Esophagus squamous epithelium (tissue), 5 donors: ENCODE data around the gene BAZ2B. TPM values are rescaled to one million over a fixed set of nuclear protein-coding genes. Genes with fewer than 3 reads are reported as not detected.

Experiments used
- DNase-seq: peaks from one replicate; lab custom pipeline; 2025; lab: John Stamatoyannopoulos, UW
- H3K27ac ChIP-seq, 4 donors: fragments of 200-600 bp; sonication (generic); one replicate each; pipeline ENCODE4 v1.5.1; 2016 to 2019; ENCODE audit warnings: mild to moderate bottlenecking in 1 of 4
- H3K27me3 ChIP-seq, 4 donors: fragments of 200-600 bp; sonication (generic); 1 replicate in 3 of 4; 2 replicates in 1 of 4; pipeline versions ENCODE4 v1.5.1 to v1.6.0; 2017 to 2021; ENCODE audit warnings: antibody characterized with exemption in 1 of 4
- H3K36me3 ChIP-seq, 3 donors: fragments of 200-600 bp; sonication (generic); one replicate each; pipeline ENCODE4 v1.5.1; 2016 to 2019
- H3K4me1 ChIP-seq, 3 donors: fragments of 200-600 bp; sonication (generic); one replicate each; pipeline ENCODE4 v1.5.1; 2017 to 2019
- H3K4me3 ChIP-seq, 4 donors: fragments of 200-600 bp; sonication (generic); 1 replicate in 3 of 4; 2 replicates in 1 of 4; pipeline ENCODE4 v1.5.1; 2016 to 2019; ENCODE audit warnings: mild to moderate bottlenecking in 2 of 4, moderate library complexity in 1 of 4
- H3K9me3 ChIP-seq, 3 donors: fragments of 200-600 bp; sonication (generic); one replicate each; pipeline ENCODE4 v1.5.1; 2016 to 2019
- CTCF ChIP-seq, 6 experiments: fragments of 450-650 bp in 4 of 6; fragments of 200-600 bp in 2 of 6; sonication (generic) in 2 of 6; IDR thresholded peaks; one replicate each; pipeline ENCODE4 v1.5.1; 2016 to 2019; ENCODE audit warnings: antibody characterized with exemption in 6 of 6, mild to moderate bottlenecking in 4 of 6, moderate library complexity in 4 of 6
- POLR2A ChIP-seq, 4 donors: fragments of 450-650 bp; IDR thresholded peaks; one replicate each; pipeline ENCODE4 v1.6.1; 2017; ENCODE audit warnings: antibody characterized with exemption in 4 of 4, mild to moderate bottlenecking in 4 of 4, moderate library complexity in 3 of 4
- WGBS, 2 donors: methylation state at CpG; one replicate each; pipeline ENCODE4 v1.1.5; 2018; 5-methylcytosine and 5-hydroxymethylcytosine counted together
- intact Hi-C: fragments of 100-400 bp; cut with DNase I; formaldehyde crosslinking; loops from one replicate; pipeline ENCODE4 v1.15.0; 2022
- small RNA-seq, 4 donors: library from RNA; depleted of rRNA; stranded (forward); fragments of <200 nt; gene quantifications; one replicate each; pipeline ENCODE3, GENCODE V24; 2016
- total RNA-seq, 4 donors: library from RNA; depleted of rRNA; stranded (reverse); fragments of >200 nt; gene quantifications; one replicate each; pipeline ENCODE4 v1.1.0, GENCODE V29; 2016
- donor health status: DM: yes; HTN: yes; CAD: no.

The BAZ2B gene
- total RNA-seq, 4 donors from 2014 or later, result 41.6 to 94.6 (median 54.1) TPM

GRCh38 chr2:159275111-159275510 lies 341.2 kb downstream of the BAZ2B start:
- TF ChIP-seq CTCF (IDR thresholded peaks at IDR 0.05), result no peak
- H3K36me3 ChIP-seq, result peaks cover 0 to 80% (median 0%) of the 10 kb centered on the region in 3 donors
- WGBS, 2 donors, result 91 to 96% methylated on average over 1 of the region's 1 CpG
- H3K27me3 ChIP-seq, result no peaks in the 10 kb centered on the region
- H3K9me3 ChIP-seq, result no peaks in the 10 kb centered on the region
- H3K4me1 ChIP-seq, result no peaks in the 10 kb centered on the region
- H3K27ac ChIP-seq, result no peak overlapping the region
- H3K4me3 ChIP-seq, result no peak overlapping the region
- DNase-seq, result no peak
- intact Hi-C loops, result no loop called here

GRCh38 chr2:159272156-159272555 lies 344.2 kb downstream of the BAZ2B start:
- intact Hi-C loops, result no loop called here
- H3K27me3 ChIP-seq, result no peaks in the 10 kb centered on the region
- no peaks in the 10 kb centered on the region for H3K4me1 ChIP-seq
- 78 to 79% methylated on average over 5 of the region's 5 CpGs for WGBS, 2 donors
- H3K9me3 ChIP-seq, result no peaks in the 10 kb centered on the region
- no peak overlapping the region for H3K4me3 ChIP-seq
- TF ChIP-seq CTCF (IDR thresholded peaks at IDR 0.05), result no peak
- DNase-seq, result no peak
- H3K27ac ChIP-seq, result no peak overlapping the region
- peaks cover 0 to 59% (median 0%) of the 10 kb centered on the region in 3 donors for H3K36me3 ChIP-seq

GRCh38 chr2:159270744-159271379 lies 345.5 kb downstream of the BAZ2B start:
- Histone ChIP-seq H3K36me3 (peaks cover 0 to 55% (median 0%) of the 10 kb centered on the region in 3 donors), H3K4me1 (no peaks in the 10 kb centered on the region), H3K4me3 (no peak overlapping the region), H3K27ac (no peak overlapping the region), H3K27me3 (no peaks in the 10 kb centered on the region), H3K9me3 (no peaks in the 10 kb centered on the region)
- WGBS, 2 donors, result 89 to 96% methylated on average over 4 of the region's 4 CpGs
- intact Hi-C loops, result no loop called here
- TF ChIP-seq CTCF (IDR thresholded peaks at IDR 0.05) (no peak), POLR2A (IDR thresholded peaks at IDR 0.05) (no peak)
- DNase-seq, result no peak

Small RNA genes within 50 kb of the gene (small RNA-seq; reads per million reads assigned to genes)
- 0 reads per million in 4 donors for gene RF00019

Other genes with a start within 250 kb of the BAZ2B start
- gene MARCHF7, start 96.0 kb upstream of the BAZ2B start, total RNA-seq, result 100 to 1,000 TPM; 101 to 132 (median 103) TPM
- 10 to 100 TPM in 2 of 4 donors, 1 to 10 TPM in 2; 3.2 to 46.0 (median 11.7) TPM for gene CD302, start 181.7 kb upstream of the BAZ2B start, total RNA-seq